Astrocyte (in vitro differentiated cells and primary cell): ENCODE data around the gene DOC2A.

Source experiments
- CTCF ChIP-seq: IDR thresholded peaks from 2 replicates; pipeline ENCODE4 v1.5.1; 2011; ENCODE audit warnings: low read depth, mild to moderate bottlenecking, inconsistent platforms, low read length, moderate library complexity; ENCODE audit not compliant: insufficient read depth
- EZH2 ChIP-seq: IDR thresholded peaks from 2 replicates; pipeline ENCODE4 v1.6.1; 2012; ENCODE audit warnings: mild to moderate bottlenecking, low read length, inconsistent platforms; ENCODE audit not compliant: insufficient read depth

DNA sequence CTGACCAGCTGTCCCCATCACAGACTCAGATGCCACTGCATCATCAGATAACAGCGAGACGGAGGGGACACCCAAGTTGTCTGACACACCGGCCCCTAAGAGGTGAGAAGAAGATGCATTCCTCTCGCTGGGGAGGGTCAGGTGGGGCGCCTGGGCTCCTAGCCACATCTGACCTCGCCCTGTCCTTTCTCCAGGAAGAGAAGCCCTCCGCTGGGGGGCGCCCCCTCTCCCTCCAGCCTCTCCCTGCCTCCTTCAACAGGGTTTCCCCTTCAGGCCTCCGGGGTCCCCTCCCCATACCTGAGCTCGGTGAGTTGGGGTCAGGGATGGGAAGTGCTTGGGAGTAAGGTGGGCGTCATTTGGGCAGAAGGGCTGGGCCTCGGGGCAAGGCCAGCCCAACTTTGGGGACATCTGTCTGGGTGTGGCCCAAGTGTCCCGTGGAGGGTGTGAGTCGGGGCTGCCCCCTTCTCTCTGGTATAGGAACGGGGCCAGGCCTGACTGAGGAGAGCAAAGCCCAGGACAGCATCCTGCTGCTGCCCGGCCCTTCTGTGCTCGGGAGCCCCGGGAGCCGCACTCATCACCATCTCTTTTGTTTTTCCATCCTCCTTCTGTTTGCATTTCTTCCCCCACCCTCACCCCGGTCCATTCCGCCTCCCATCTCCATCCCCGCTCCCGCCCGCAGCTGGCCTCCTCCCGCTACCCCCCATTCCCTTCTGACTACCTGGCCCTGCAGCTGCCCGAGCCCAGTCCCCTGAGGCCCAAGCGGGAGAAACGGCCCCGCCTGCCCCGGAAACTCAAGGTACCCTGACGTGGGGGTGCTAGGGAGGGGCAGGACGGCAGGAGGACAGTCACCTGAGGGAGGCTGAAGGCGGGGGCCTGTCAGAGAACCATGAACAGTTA is 9.8 kb downstream of the DOC2A start:
- TF ChIP-seq CTCF (no peak), EZH2 (no peak)
